GM18526 (cell line): ENCODE results near the gene PTP4A2.

Experiments used
- POLR2A ChIP-seq: IDR thresholded peaks from 3 replicates; pipeline ENCODE4 v1.6.1; 2011; ENCODE audit not compliant: insufficient read length; ENCODE audit errors: extremely low read depth

The PTP4A2 gene

GRCh38 chr1:31880957-31881687 is 57.0 kb downstream of the PTP4A2 start:
- TF ChIP-seq POLR2A, result no peak

- no peak for TF ChIP-seq POLR2A
Observed at GRCh38 chr1:31879981-31880608, 58.1 kb downstream of the PTP4A2 start.

GRCh38 chr1:31878058-31878457 is 60.1 kb downstream of the PTP4A2 start:
- no peak for TF ChIP-seq POLR2A

- no peak for TF ChIP-seq POLR2A
Observed at GRCh38 chr1:31877544-31877943, 60.6 kb downstream of the PTP4A2 start.

- no peak for TF ChIP-seq POLR2A
Observed at GRCh38 chr1:31875636-31876236, 62.4 kb downstream of the PTP4A2 start.

GRCh38 chr1:31874942-31875341 is 63.2 kb downstream of the PTP4A2 start:
- no peak for TF ChIP-seq POLR2A

- no peak for TF ChIP-seq POLR2A
Observed at GRCh38 chr1:31872658-31873636, 65.2 kb downstream of the PTP4A2 start.

- no peak for TF ChIP-seq POLR2A
Observed at GRCh38 chr1:31871703-31872102, 66.5 kb downstream of the PTP4A2 start.

- no peak for TF ChIP-seq POLR2A
Observed at GRCh38 chr1:31870086-31870736, 68.0 kb downstream of the PTP4A2 start.

GRCh38 chr1:31869449-31869848 is 68.7 kb downstream of the PTP4A2 start:
- no peak for TF ChIP-seq POLR2A

- TF ChIP-seq POLR2A, result no peak
Observed at GRCh38 chr1:31868862-31869261, 69.3 kb downstream of the PTP4A2 start.

- no peak for TF ChIP-seq POLR2A
Observed at GRCh38 chr1:31867546-31867945, 70.6 kb downstream of the PTP4A2 start.

- no peak for TF ChIP-seq POLR2A
Observed at GRCh38 chr1:31866450-31867032, 71.6 kb downstream of the PTP4A2 start.

- TF ChIP-seq POLR2A, result no peak
Observed at GRCh38 chr1:31865728-31866449, 72.3 kb downstream of the PTP4A2 start.
